Osteocyte (in vitro differentiated cells): Measurements from ENCODE around the gene BAIAP2. TPM values are rescaled to one million over a fixed set of nuclear protein-coding genes. Genes with fewer than 3 reads are reported as not detected.
"Not testable (repeated sequence)": the region's sequence is repeated elsewhere in the genome, so short reads cannot be mapped to it uniquely, and the experiment has no call there.

Experiments used
- DNase-seq: peaks from one replicate; pipeline ENCODE4 v3.0.0; 2021; ENCODE audit warnings: mixed read lengths; ENCODE audit not compliant: unreplicated experiment; ENCODE audit errors: extremely low spot score
- H3K27ac Mint-ChIP-seq: one replicate; pipeline ENCODE4 v1.8.0; 2021; ENCODE audit warnings: mild to moderate bottlenecking, mixed read lengths; ENCODE audit not compliant: unreplicated experiment
- H3K27me3 Mint-ChIP-seq: one replicate; pipeline ENCODE4 v1.8.0; 2021; ENCODE audit warnings: mixed read lengths; ENCODE audit not compliant: unreplicated experiment
- H3K36me3 Mint-ChIP-seq: one replicate; pipeline ENCODE4 v1.8.0; 2021; ENCODE audit warnings: mixed read lengths; ENCODE audit not compliant: unreplicated experiment
- H3K4me1 Mint-ChIP-seq: one replicate; pipeline ENCODE4 v1.8.0; 2021; ENCODE audit warnings: mixed read lengths; ENCODE audit not compliant: unreplicated experiment
- H3K4me3 Mint-ChIP-seq: one replicate; pipeline ENCODE4 v1.8.0; 2021; ENCODE audit warnings: mild to moderate bottlenecking, moderate library complexity, mixed read lengths; ENCODE audit not compliant: unreplicated experiment
- H3K9me3 Mint-ChIP-seq: one replicate; pipeline ENCODE4 v1.8.0; 2021; ENCODE audit warnings: mixed read lengths; ENCODE audit not compliant: unreplicated experiment
- total RNA-seq: library from RNA; stranded (reverse); gene quantifications from 2 replicates; pipeline ENCODE4 v1.2.1, GENCODE V29; 2021
- TF ChIP-seq, protein P1 (sequence below): fragments of 200-600 bp; sonication (generic); IDR thresholded peaks from 2 replicates; pipeline ENCODE4 v1.5.0; 2021; ENCODE audit warnings: antibody characterized with exemption, mild to moderate bottlenecking, moderate library complexity

BAIAP2 gene
- total RNA-seq, 1 donor from 2014 or later, result 29.0 TPM

DNA sequence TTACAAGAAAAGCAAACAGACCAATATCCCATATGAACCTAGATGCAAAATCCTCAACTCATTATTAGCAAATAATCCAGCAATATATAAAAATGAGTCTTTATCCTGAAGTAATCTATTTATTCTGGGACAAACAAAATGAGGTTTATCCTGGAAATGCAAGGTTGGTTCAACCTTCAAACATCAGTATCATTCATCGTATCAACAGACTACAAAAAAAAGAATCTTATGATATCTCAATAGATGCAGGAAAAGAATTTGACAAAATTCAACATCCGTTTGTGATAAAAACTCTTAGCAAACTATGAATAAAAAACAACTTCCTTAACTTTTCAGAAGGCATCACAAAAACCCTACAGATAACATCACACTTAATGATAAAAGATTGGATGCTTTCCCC, 18.4 kb upstream of the BAIAP2 start:
- Mint-ChIP-seq H3K27me3 (no peaks in the 10 kb centered on the region), H3K36me3 (peaks cover 7% of the 10 kb centered on the region), H3K27ac (no peak overlapping the region), H3K4me3 (no peak overlapping the region), H3K9me3 (no peaks in the 10 kb centered on the region), H3K4me1 (peaks cover 16% of the 10 kb centered on the region)
- TF ChIP-seq, protein P1, sequence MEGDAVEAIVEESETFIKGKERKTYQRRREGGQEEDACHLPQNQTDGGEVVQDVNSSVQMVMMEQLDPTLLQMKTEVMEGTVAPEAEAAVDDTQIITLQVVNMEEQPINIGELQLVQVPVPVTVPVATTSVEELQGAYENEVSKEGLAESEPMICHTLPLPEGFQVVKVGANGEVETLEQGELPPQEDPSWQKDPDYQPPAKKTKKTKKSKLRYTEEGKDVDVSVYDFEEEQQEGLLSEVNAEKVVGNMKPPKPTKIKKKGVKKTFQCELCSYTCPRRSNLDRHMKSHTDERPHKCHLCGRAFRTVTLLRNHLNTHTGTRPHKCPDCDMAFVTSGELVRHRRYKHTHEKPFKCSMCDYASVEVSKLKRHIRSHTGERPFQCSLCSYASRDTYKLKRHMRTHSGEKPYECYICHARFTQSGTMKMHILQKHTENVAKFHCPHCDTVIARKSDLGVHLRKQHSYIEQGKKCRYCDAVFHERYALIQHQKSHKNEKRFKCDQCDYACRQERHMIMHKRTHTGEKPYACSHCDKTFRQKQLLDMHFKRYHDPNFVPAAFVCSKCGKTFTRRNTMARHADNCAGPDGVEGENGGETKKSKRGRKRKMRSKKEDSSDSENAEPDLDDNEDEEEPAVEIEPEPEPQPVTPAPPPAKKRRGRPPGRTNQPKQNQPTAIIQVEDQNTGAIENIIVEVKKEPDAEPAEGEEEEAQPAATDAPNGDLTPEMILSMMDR, result no peak
- no peak for DNase-seq

DNA sequence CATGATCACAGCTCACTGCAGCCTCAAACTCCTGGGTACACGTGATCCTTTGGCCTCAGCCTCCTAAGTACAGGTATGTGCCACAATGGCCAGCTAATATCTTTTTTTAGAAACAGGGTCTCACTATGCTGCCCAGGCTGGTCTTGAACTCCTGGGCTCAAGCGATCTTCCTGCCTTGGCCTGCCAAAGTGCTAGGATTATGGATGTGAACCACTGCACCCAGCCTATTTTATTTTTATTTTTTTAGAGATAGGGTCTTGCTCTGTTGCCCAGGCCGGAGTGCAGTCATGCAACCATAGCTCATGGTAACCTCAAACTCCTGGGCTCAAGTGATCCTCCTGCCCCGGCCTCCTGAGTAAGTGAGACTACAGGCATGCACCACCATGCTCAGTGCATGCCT, 17.6 kb upstream of the BAIAP2 start:
- DNase-seq, H3K4me3 Mint-ChIP-seq, H3K36me3 Mint-ChIP-seq, H3K9me3 Mint-ChIP-seq, H3K27me3 Mint-ChIP-seq: not testable (repeated sequence)
- Mint-ChIP-seq H3K27ac (peak overlapping the region; percentile 95), H3K4me1 (peaks cover 16% of the 10 kb centered on the region)

DNA sequence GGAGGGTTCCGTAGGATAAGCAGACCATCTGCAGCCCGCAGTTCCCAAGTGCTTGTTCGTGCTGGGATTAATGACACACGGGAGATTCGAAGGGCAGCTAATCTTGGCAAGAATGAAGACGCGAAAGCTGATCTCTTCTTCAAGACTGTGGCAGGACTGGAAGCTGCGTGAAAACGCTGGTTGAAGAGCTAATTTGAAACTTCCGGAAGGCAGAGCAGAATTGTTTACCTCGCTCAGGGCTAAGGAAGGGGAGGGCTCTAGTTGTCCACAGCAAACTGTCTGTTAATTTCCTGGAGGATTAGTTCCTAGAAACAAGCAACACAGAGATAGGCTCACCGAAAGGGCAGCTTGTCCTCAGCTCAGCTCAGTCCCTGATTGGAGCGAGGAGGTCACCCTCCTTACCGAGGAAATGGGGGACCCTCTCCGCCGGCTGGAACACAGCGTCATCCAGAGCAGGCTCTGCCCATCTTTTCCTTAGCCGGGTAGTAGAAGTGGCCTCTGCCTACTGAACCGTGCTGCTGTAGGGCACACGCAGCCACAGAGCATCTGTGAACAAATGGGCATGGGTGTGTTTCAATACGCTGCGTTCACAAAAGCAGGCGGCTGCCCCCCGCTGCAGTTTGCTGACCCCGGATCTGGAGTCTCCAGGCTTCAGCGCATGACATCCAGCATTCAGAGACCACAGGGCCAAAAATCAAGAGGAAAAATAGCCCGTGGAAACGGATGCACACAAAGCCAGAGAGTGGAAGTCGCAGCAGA, 16.7 kb upstream of the BAIAP2 start:
- Mint-ChIP-seq H3K27ac (peak overlapping the region; percentile 95), H3K27me3 (no peaks in the 10 kb centered on the region), H3K9me3 (no peaks in the 10 kb centered on the region), H3K36me3 (peaks cover 7% of the 10 kb centered on the region), H3K4me1 (peaks cover 16% of the 10 kb centered on the region), H3K4me3 (peak overlapping the region; percentile 61)
- TF ChIP-seq, protein P1, result no peak
- DNase-seq, result no peak

DNA sequence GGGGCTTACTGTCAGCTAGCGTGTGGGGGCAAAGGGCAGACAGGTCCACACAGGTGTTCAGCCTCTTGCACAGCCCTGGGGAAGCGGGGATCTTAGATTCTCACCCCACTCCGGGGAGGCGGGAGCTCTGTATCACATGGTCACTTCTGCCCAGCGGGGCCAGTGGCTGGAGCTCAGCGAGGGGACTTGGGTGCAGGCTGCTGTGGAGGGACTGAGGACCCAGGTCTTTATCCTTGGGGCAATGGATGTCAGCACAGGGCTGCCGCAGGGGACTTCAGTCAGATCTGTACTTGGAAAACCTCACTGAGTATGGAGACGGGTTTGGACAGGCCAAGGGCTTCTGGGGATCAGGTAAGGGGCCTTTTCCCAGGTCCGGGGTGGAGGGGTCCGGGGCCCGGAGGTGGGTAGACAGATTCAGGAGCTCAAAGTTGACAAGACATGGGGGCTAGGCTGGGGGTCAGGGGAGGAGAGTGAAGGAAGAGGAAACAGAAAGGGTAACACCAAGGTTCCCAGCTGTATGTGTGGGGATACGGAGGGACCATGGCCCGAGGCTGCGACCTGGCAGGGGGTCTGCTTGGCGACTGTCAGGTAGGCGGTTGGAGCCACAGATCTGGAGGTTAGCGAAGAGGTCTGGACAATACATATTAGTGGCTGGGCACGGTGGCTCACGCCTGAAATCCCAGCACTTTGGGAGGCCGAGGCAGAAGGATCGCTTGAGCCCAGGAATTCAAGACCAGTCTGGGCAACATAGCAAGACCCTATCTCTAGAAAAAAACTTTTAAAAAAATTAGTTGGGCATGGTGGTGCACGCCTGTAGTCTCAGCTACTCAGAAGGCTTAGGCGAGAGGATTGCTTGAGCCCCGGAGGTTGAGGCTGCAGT, 15.1 kb upstream of the BAIAP2 start:
- no peaks in the 10 kb centered on the region for H3K9me3 Mint-ChIP-seq
- no peak overlapping the region for H3K27ac Mint-ChIP-seq
- H3K4me3 Mint-ChIP-seq, result no peak overlapping the region
- H3K4me1 Mint-ChIP-seq, result peaks cover 18% of the 10 kb centered on the region
- H3K27me3 Mint-ChIP-seq, result no peaks in the 10 kb centered on the region
- TF ChIP-seq, protein P1, result no peak
- DNase-seq, result no peak
- H3K36me3 Mint-ChIP-seq, result peaks cover 7% of the 10 kb centered on the region

DNA sequence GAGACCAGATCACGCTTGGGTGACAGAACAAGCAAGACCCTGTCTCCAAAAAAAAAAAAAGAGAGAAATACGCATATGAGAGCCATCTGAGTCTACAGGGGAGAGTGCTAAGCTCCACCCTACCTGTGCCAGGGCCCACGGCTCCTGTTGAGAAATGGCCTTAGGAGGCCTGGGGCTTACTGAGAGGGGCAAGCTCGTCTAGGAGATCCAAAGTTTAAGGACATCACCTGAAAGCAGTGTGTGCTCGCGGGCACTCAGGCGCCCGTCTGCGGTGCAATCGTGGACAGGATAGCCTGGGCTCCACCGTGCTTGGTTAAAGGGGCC, 14.5 kb upstream of the BAIAP2 start:
- Mint-ChIP-seq H3K4me1 (peaks cover 18% of the 10 kb centered on the region), H3K27ac (no peak overlapping the region), H3K36me3 (peaks cover 5% of the 10 kb centered on the region)

More for the DNA sequence above, 14.5 kb upstream of the BAIAP2 start:
- Mint-ChIP-seq H3K27me3 (peaks cover 4% of the 10 kb centered on the region), H3K9me3 (no peaks in the 10 kb centered on the region), H3K4me3 (no peak overlapping the region)
- TF ChIP-seq, protein P1, result no peak
- no peak for DNase-seq
